Neural cell (in vitro differentiated cells): ENCODE data around the gene TSSC4. TPM values are rescaled to one million over a fixed set of nuclear protein-coding genes. Genes with fewer than 3 reads are reported as not detected.
"Not testable (repeated sequence)": the region's sequence is repeated elsewhere in the genome, so short reads cannot be mapped to it uniquely, and the experiment has no call there.

Experiments used
- H2AFZ ChIP-seq: fragments of 200-600, 300-800 bp; sonication (generic), shearing (Covaris generic); 2 replicates; pipeline ENCODE4 v1.6.0; 2014; ENCODE audit warnings: low read depth, mild to moderate bottlenecking, antibody characterized with exemption, low read length, moderate library complexity
- H3F3A ChIP-seq: fragments of 200-600 bp; shearing (Covaris generic); 2 replicates; pipeline ENCODE4 v1.6.1; 2016; ENCODE audit warnings: mild to moderate bottlenecking, moderate library complexity, mixed read lengths, antibody characterized with exemption, low read length; ENCODE audit not compliant: insufficient read depth, poor library complexity, severe bottlenecking
- H3K27ac ChIP-seq: fragments of 200-600, 300-800 bp; sonication (generic), shearing (Covaris generic); 2 replicates; pipeline ENCODE4 v1.5.1; 2014; ENCODE audit warnings: mild to moderate bottlenecking, low read length, moderate library complexity
- H3K27me3 ChIP-seq: fragments of 300-800, 200-600 bp; sonication (generic), shearing (Covaris generic); 2 replicates; pipeline ENCODE4 v1.6.0; 2014; ENCODE audit warnings: mild to moderate bottlenecking, low read depth, low read length, moderate library complexity; ENCODE audit not compliant: insufficient read depth
- H3K36me3 ChIP-seq: fragments of 300-800, 200-600 bp; sonication (generic), shearing (Covaris generic); 2 replicates; pipeline ENCODE4 v1.5.1; 2014; ENCODE audit warnings: mild to moderate bottlenecking, antibody characterized with exemption, low read length, moderate library complexity; ENCODE audit not compliant: insufficient read depth
- H3K4me2 ChIP-seq: fragments of 300-800, 200-600 bp; sonication (generic), shearing (Covaris generic); 2 replicates; pipeline ENCODE4 v1.6.0; 2014; ENCODE audit warnings: mild to moderate bottlenecking, low read length
- H3K4me3 ChIP-seq: fragments of 300-800, 200-600 bp; sonication (generic), shearing (Covaris generic); 2 replicates; pipeline ENCODE4 v1.5.1; 2014; ENCODE audit warnings: mild to moderate bottlenecking, low read length, moderate library complexity
- H3K79me2 ChIP-seq: fragments of 200-600 bp; shearing (Covaris generic); replicated peaks from 2 replicates; pipeline ENCODE4 v1.6.0; 2014; ENCODE audit warnings: mild to moderate bottlenecking, low read length, moderate library complexity; ENCODE audit not compliant: insufficient read depth
- H3K9ac ChIP-seq: fragments of 300-800, 200-600 bp; sonication (generic), shearing (Covaris generic); 2 replicates; pipeline ENCODE4 v1.6.1; 2016; ENCODE audit warnings: mild to moderate bottlenecking, low read length, mixed read lengths
- H3K9me2 ChIP-seq: fragments of 200-600 bp; shearing (Covaris generic); 2 replicates; pipeline ENCODE4 v1.6.1; 2016; ENCODE audit warnings: mild to moderate bottlenecking, low read length, mixed read lengths; ENCODE audit not compliant: insufficient read depth
- H3K9me3 ChIP-seq: fragments of 200-600, 300-800 bp; sonication (generic), shearing (Covaris generic); 2 replicates; pipeline ENCODE4 v1.6.1; 2016; ENCODE audit warnings: mild to moderate bottlenecking, mixed run types, low read length, moderate library complexity, mixed read lengths
- H4K20me1 ChIP-seq: fragments of 200-600 bp; shearing (Covaris generic); 2 replicates; pipeline ENCODE4 v1.6.1; 2016; ENCODE audit warnings: mild to moderate bottlenecking, mixed run types; ENCODE audit not compliant: insufficient read depth
- CTCF ChIP-seq: fragments of 450-650 bp; IDR thresholded peaks from 2 replicates; pipeline ENCODE4 v1.5.1; 2014; ENCODE audit warnings: antibody characterized with exemption, mild to moderate bottlenecking, moderate library complexity; ENCODE audit not compliant: poor library complexity, severe bottlenecking
- EP300 ChIP-seq: fragments of 450-650 bp; conservative IDR thresholded peaks from 2 replicates; pipeline ENCODE4 v1.6.1; 2014; ENCODE audit warnings: antibody characterized with exemption, mild to moderate bottlenecking, moderate library complexity; ENCODE audit not compliant: poor library complexity, severe bottlenecking
- EZH2 ChIP-seq: fragments of 200-600, 300-800 bp; shearing (Covaris generic), sonication (generic); IDR thresholded peaks from 2 replicates; pipeline ENCODE4 v1.6.1; 2014; ENCODE audit warnings: antibody characterized with exemption, low read length, borderline replicate concordance, mild to moderate bottlenecking; ENCODE audit not compliant: insufficient read depth, poor library complexity, severe bottlenecking
- MXI1 ChIP-seq: fragments of 450-650 bp; conservative IDR thresholded peaks from 2 replicates; pipeline ENCODE4 v1.6.1; 2014; ENCODE audit warnings: antibody characterized with exemption, mild to moderate bottlenecking; ENCODE audit not compliant: poor library complexity, severe bottlenecking
- POLR2AphosphoS5 ChIP-seq: IDR thresholded peaks from 2 replicates; pipeline ENCODE4 v1.6.1; 2012
- RAD21 ChIP-seq: fragments of 450-650 bp; conservative IDR thresholded peaks from 2 replicates; pipeline ENCODE4 v1.6.1; 2014; ENCODE audit warnings: antibody characterized with exemption, mild to moderate bottlenecking, moderate library complexity
- REST ChIP-seq: IDR thresholded peaks from 2 replicates; pipeline ENCODE4 v1.6.1; 2012; ENCODE audit warnings: borderline replicate concordance
- SMC3 ChIP-seq: fragments of 450-650 bp; conservative IDR thresholded peaks from 2 replicates; pipeline ENCODE4 v1.6.1; 2014; ENCODE audit warnings: antibody characterized with exemption, mild to moderate bottlenecking, moderate library complexity; ENCODE audit not compliant: poor library complexity
- TAF1 ChIP-seq: IDR thresholded peaks from 2 replicates; pipeline ENCODE4 v1.6.1; 2012; ENCODE audit warnings: low read depth
- polyA plus RNA-seq: library from polyadenylated mRNA; depleted of rRNA; stranded (reverse); fragments of >200 nt; gene quantifications from 2 replicates; pipeline ENCODE4 v1.2.3, GENCODE V29; 2014

Gene TSSC4
- polyA plus RNA-seq, 1 donor from 2014 or later, result 54.3 TPM

GRCh38 chr11:2355000-2355644 lies 45.4 kb upstream of the TSSC4 start:
- no peaks in the 10 kb centered on the region for H3K9me2 ChIP-seq
- no peaks in the 10 kb centered on the region for H3K79me2 ChIP-seq
- no peaks in the 10 kb centered on the region for H3K27me3 ChIP-seq
- no peaks in the 10 kb centered on the region for H4K20me1 ChIP-seq
- TF ChIP-seq SMC3 (no peak), EZH2 (no peak), REST (no peak), EP300 (no peak), RAD21 (no peak), MXI1 (no peak), POLR2AphosphoS5 (no peak), CTCF (no peak), TAF1 (no peak)
- H3K27ac ChIP-seq, result no peak overlapping the region
- H2AFZ ChIP-seq, result no peak overlapping the region
- H3K4me2 ChIP-seq, result no peak overlapping the region
- H3K9ac ChIP-seq, result no peak overlapping the region
- no peaks in the 10 kb centered on the region for H3K9me3 ChIP-seq
- no peak overlapping the region for H3K4me3 ChIP-seq
- no peaks in the 10 kb centered on the region for H3F3A ChIP-seq
- no peaks in the 10 kb centered on the region for H3K36me3 ChIP-seq

- Histone ChIP-seq H3K4me3 (no peak overlapping the region), H3F3A (no peaks in the 10 kb centered on the region), H3K9me3 (no peaks in the 10 kb centered on the region), H2AFZ (no peak overlapping the region), H3K79me2 (no peaks in the 10 kb centered on the region), H3K27ac (no peak overlapping the region), H4K20me1 (no peaks in the 10 kb centered on the region), H3K27me3 (no peaks in the 10 kb centered on the region), H3K9ac (no peak overlapping the region), H3K9me2 (no peaks in the 10 kb centered on the region), H3K4me2 (no peak overlapping the region), H3K36me3 (no peaks in the 10 kb centered on the region)
- TF ChIP-seq TAF1, result no peak
- TF ChIP-seq SMC3, result no peak
- TF ChIP-seq EZH2, result no peak
- TF ChIP-seq POLR2AphosphoS5, result no peak
- TF ChIP-seq EP300, result no peak
- no peak for TF ChIP-seq RAD21
- TF ChIP-seq CTCF, result no peak
- no peak for TF ChIP-seq MXI1
- no peak for TF ChIP-seq REST
Measured at GRCh38 chr11:2357246-2357645, 43.3 kb upstream of the TSSC4 start.

GRCh38 chr11:2357651-2358050 lies 42.9 kb upstream of the TSSC4 start:
- H3F3A ChIP-seq, H3K4me3 ChIP-seq, H3K36me3 ChIP-seq, H2AFZ ChIP-seq, H3K9me3 ChIP-seq, H3K27ac ChIP-seq, H3K27me3 ChIP-seq, H3K79me2 ChIP-seq, H4K20me1 ChIP-seq, H3K9me2 ChIP-seq, H3K9ac ChIP-seq, H3K4me2 ChIP-seq: not testable (repeated sequence)
